ENCODE measurements around the gene TTC39B.

GRCh38 chr9:15286161-15286821 lies 20.7 kb downstream of the TTC39B start:
- TF ChIP-seq CTCF (IDR thresholded peaks at IDR 0.05; ENCODE audit: low read length), result no peak
- no peak for TF ChIP-seq EZH2 (IDR thresholded peaks at IDR 0.05; ENCODE audit: borderline replicate concordance, low read length)

Data from OCI-LY1 (cell line).